Tibial artery (tissue), 4 donors: ENCODE measurements around the gene RCE1.

Source experiments
- DNase-seq, 2 donors: peaks; one replicate each; pipeline ENCODE4 v3.0.0-alpha.2; 2019
- H3K27ac ChIP-seq, 2 donors: fragments of 200-600 bp; sonication (generic) in 1 of 2; 1 replicate in 1 of 2; 2 replicates in 1 of 2; pipeline ENCODE4 v1.5.1; 2018 to 2019; ENCODE audit warnings: mild to moderate bottlenecking in 1 of 2
- H3K27me3 ChIP-seq, 2 donors: fragments of 200-600 bp; sonication (generic) in 1 of 2; one replicate each; pipeline versions ENCODE4 v1.5.1 to v1.6.0; 2016 to 2019
- H3K36me3 ChIP-seq, 3 donors: fragments of 200-600 bp; sonication (generic) in 2 of 3; one replicate each; pipeline ENCODE4 v1.5.1; 2016 to 2019; ENCODE audit warnings: mild to moderate bottlenecking in 2 of 3
- H3K4me1 ChIP-seq, 4 donors: fragments of 200-600 bp; sonication (generic) in 2 of 4; 1 replicate in 3 of 4; 2 replicates in 1 of 4; pipeline ENCODE4 v1.5.1; 2016 to 2019
- H3K4me3 ChIP-seq, 2 donors: fragments of 200-600 bp; sonication (generic) in 1 of 2; 1 replicate in 1 of 2; 2 replicates in 1 of 2; pipeline ENCODE4 v1.5.1; 2018 to 2019; ENCODE audit warnings: mild to moderate bottlenecking in 2 of 2
- H3K9me3 ChIP-seq, 3 donors: fragments of 200-600 bp; sonication (generic) in 1 of 3; one replicate each; pipeline ENCODE4 v1.5.1; 2016 to 2019
- CTCF ChIP-seq, 2 experiments: fragments of 200-600 bp in 1 of 2; fragments of 450-650 bp in 1 of 2; IDR thresholded peaks; one replicate each; pipeline ENCODE4 v1.5.1; 2017 to 2019; ENCODE audit warnings: antibody characterized with exemption in 2 of 2, mild to moderate bottlenecking in 1 of 2, moderate library complexity in 1 of 2
- intact Hi-C: fragments of 100-400 bp; cut with DNase I; formaldehyde crosslinking; loops from one replicate; pipeline ENCODE4 v1.15.0; 2023; ENCODE audit warnings: low total_unique reads

RCE1 gene

GRCh38 chr11:66853242-66854229 is 10.3 kb downstream of the RCE1 start:
- H3K9me3 ChIP-seq: no peaks in the 10 kb centered on the region
- H3K27me3 ChIP-seq: no peaks in the 10 kb centered on the region
- intact Hi-C loops: loop anchor here (10.0 kb wide), 1 partner anchor 101 kb away; the partner anchor contains the start of gene PC
- peak in 1 of 2 donors; percentile 64 for DNase-seq
- no peak overlapping the region for H3K4me3 ChIP-seq
- H3K4me1 ChIP-seq: peaks cover 4 to 14% (median 6%) of the 10 kb centered on the region in 4 donors
- H3K36me3 ChIP-seq: peaks cover 0 to 51% (median 0%) of the 10 kb centered on the region in 3 donors
- no peak overlapping the region for H3K27ac ChIP-seq
- TF ChIP-seq CTCF (IDR thresholded peaks at IDR 0.05): no peak

GRCh38 chr11:66854231-66854661 is 11.0 kb downstream of the RCE1 start:
- no peak overlapping the region for H3K4me3 ChIP-seq
- no peak for TF ChIP-seq CTCF (IDR thresholded peaks at IDR 0.05)
- H3K9me3 ChIP-seq: no peaks in the 10 kb centered on the region
- peak in 1 of 2 donors; percentile 60 for DNase-seq
- H3K4me1 ChIP-seq: peaks cover 4 to 14% (median 6%) of the 10 kb centered on the region in 4 donors
- no peaks in the 10 kb centered on the region for H3K27me3 ChIP-seq
- intact Hi-C loops: loop anchor here (10.0 kb wide), 1 partner anchor 101 kb away; the partner anchor contains the start of gene PC
- peaks cover 0 to 51% (median 0%) of the 10 kb centered on the region in 3 donors for H3K36me3 ChIP-seq
- no peak overlapping the region for H3K27ac ChIP-seq

- Histone ChIP-seq H3K27me3 (no peaks in the 10 kb centered on the region), H3K4me3 (no peak overlapping the region), H3K9me3 (no peaks in the 10 kb centered on the region), H3K36me3 (peaks cover 0 to 51% (median 0%) of the 10 kb centered on the region in 3 donors), H3K27ac (peak overlapping the region; percentile 86 to 99), H3K4me1 (peaks cover 4 to 14% (median 6%) of the 10 kb centered on the region in 4 donors)
- intact Hi-C loops: loop anchor here (10.0 kb wide), 1 partner anchor 100 kb away; the partner anchor contains the start of gene PC
- DNase-seq: peak in 1 of 2 donors; percentile 59
- no peak for TF ChIP-seq CTCF (IDR thresholded peaks at IDR 0.05)
These were observed 11.5 kb downstream of the RCE1 start for GRCh38 chr11:66854729-66855211.

GRCh38 chr11:66855574-66856495 is 12.6 kb downstream of the RCE1 start:
- H3K4me3 ChIP-seq: peak overlapping the region; percentile 70 to 73
- no peaks in the 10 kb centered on the region for H3K27me3 ChIP-seq
- TF ChIP-seq CTCF (IDR thresholded peaks at IDR 0.05): peak in 1 of 2 experiments; percentile 16
- peaks cover 0 to 51% (median 0%) of the 10 kb centered on the region in 3 donors for H3K36me3 ChIP-seq
- peak; percentile 93 to 98 for DNase-seq
- peaks cover 4 to 14% (median 6%) of the 10 kb centered on the region in 4 donors for H3K4me1 ChIP-seq
- H3K9me3 ChIP-seq: no peaks in the 10 kb centered on the region
- intact Hi-C loops: loop anchor here (10.0 kb wide), 1 partner anchor 99 kb away; the partner anchor contains the start of gene PC
- peak overlapping the region; percentile 86 to 99 for H3K27ac ChIP-seq
